ENCODE results near the gene KDM5A. TPM values are rescaled to one million over a fixed set of nuclear protein-coding genes. Genes with fewer than 3 reads are reported as not detected.

The KDM5A gene
- total and polyA plus RNA-seq, 10 donors, result 4.9 to 131 (median 79.3) TPM

DNA sequence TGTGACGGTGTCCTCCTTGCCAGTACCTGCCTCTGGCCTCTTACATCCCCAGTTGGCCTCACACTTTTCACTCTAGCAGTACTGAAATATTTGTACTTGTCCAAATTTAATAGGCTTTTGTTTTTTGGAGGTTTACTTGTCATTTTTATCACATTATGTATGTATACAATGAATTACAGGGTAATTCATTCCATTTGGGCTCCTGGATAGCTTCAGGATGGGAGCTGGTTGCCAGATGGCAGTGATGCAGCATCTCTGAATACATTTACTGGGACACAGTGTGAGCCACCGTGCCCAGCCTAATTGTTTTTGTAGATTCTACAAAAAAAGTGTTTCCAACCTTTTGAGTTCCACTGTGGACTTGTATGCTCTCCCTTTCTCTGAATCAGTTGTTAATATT lies 25.7 kb upstream of the KDM5A start:
- DNase-seq, result no peak
- Histone ChIP-seq H3K4me1 (no peaks in the 10 kb centered on the region), H3K27ac (no peak overlapping the region), H3K4me3 (no peak overlapping the region), H3K27me3 (replicated peaks in 1 of 7) (no peaks in the 10 kb centered on the region), H3K9me3 (no peaks in the 10 kb centered on the region), H3K36me3 (peaks cover 0 to 88% (median 57%) of the 10 kb centered on the region in 6 donors)
- WGBS, 5 donors, result 91 to 94% (median 93%) methylated on average over 2 of the region's 2 CpGs
- TF ChIP-seq POLR2A (IDR thresholded peaks at IDR 0.05) (no peak), POLR2AphosphoS5 (IDR thresholded peaks at IDR 0.05) (no peak)
- TF ChIP-seq, protein P1, sequence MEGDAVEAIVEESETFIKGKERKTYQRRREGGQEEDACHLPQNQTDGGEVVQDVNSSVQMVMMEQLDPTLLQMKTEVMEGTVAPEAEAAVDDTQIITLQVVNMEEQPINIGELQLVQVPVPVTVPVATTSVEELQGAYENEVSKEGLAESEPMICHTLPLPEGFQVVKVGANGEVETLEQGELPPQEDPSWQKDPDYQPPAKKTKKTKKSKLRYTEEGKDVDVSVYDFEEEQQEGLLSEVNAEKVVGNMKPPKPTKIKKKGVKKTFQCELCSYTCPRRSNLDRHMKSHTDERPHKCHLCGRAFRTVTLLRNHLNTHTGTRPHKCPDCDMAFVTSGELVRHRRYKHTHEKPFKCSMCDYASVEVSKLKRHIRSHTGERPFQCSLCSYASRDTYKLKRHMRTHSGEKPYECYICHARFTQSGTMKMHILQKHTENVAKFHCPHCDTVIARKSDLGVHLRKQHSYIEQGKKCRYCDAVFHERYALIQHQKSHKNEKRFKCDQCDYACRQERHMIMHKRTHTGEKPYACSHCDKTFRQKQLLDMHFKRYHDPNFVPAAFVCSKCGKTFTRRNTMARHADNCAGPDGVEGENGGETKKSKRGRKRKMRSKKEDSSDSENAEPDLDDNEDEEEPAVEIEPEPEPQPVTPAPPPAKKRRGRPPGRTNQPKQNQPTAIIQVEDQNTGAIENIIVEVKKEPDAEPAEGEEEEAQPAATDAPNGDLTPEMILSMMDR (IDR thresholded peaks at IDR 0.05 in 8 of 11, conservative IDR thresholded peaks at IDR 0.05 in 3 of 11), result no peak
- intact Hi-C loops (cut with DNase I; ENCODE audit: low total_unique reads), result no loop called here

DNA sequence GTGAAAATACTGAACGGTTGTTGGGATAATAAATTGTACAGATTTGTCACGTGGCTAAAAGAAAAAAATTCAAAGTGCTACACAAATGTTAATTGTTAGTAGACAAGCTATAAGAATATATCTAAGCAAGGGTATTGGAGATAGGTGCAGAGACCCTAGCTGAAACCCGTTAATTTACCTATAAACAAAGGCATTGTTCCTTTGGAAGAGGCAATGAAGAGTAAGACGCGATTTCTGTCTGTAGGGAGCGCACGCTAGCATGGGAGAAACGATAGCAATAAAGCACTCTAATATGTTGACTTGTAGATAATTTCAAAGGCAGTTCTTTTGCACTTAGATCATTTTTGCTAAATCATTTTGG lies 12.9 kb upstream of the KDM5A start:
- TF ChIP-seq, protein P1 (IDR thresholded peaks at IDR 0.05 in 8 of 11, conservative IDR thresholded peaks at IDR 0.05 in 3 of 11), result no peak
- no peak for TF ChIP-seq POLR2AphosphoS5 (IDR thresholded peaks at IDR 0.05)
- TF ChIP-seq POLR2A (IDR thresholded peaks at IDR 0.05), result no peak
- H3K27ac ChIP-seq, result peak overlapping the region in 6 of 8 donors; percentile 55 to 81 (median 76)

DNA sequence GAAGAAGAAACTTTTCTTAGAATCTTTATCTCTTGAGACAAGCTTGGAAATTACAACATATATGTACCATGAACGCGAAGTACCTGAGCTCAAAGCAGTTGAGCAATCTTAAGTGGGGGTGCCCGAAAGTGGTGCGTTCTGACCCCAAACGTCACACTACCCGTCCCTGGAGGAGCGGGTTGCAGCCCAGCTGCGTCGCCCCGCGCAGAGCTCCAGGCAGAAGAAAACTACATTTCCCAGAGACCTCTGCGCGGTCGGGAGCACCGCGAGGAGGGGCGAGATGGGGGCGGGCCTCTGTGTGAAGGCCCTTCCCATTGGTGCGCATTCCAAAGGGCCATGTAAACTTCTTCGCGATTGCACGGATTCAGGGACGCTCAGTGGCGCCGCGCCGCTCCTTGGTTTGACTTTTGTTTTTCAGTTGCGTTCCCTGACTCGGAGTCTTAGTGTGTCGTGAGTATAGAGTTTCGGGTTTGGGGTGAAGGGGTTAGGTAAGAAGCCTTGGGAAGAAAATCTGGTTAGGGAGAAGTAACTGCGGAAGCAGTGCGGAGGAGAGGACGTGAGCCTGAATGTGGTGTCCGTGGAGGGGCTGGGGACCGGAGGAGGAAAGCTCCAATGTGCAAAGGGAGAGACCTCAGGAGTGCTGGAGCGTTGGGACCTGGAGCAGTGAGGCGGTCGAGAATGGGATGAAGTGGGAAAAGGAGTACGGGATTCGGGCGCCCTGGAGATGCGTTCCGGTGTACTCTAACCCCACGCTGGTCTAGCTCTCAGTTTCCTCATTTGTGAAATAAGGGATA lies 12.3 kb upstream of the KDM5A start, which contains the start of gene CCDC77:
Gene CCDC77 (plus strand): TSS at position 410 of the 794 bp plus-strand sequence. CDS start 7,740 bp downstream, outside the sequence.
- H3K4me1 ChIP-seq, result peaks cover 4 to 24% (median 19%) of the 10 kb centered on the region in 6 donors
- peak; percentile 89 to 91 (median 89) for TF ChIP-seq POLR2AphosphoS5 (IDR thresholded peaks at IDR 0.05)
- peak in 1 of 3 donors; percentile 60 for TF ChIP-seq POLR2A (IDR thresholded peaks at IDR 0.05)
- TF ChIP-seq, protein P1 (IDR thresholded peaks at IDR 0.05 in 8 of 11, conservative IDR thresholded peaks at IDR 0.05 in 3 of 11), result peak in 6 of 11 experiments; percentile 40 to 69 (median 54)
- peak within 1 kb of the TSS; percentile 55 to 89 (median 72) for H3K4me3 ChIP-seq
- intact Hi-C loops (cut with DNase I; ENCODE audit: low total_unique reads), result no loop called here
- H3K27me3 ChIP-seq (replicated peaks in 1 of 7), result no peaks in the 10 kb centered on the region
- H3K27ac ChIP-seq, result peak within 1 kb of the TSS; percentile 32 to 81 (median 72)
- DNase-seq, result peak; percentile 94
- H3K36me3 ChIP-seq, result peaks cover 0 to 8% (median 0%) of the 10 kb centered on the region in 6 donors
- H3K9me3 ChIP-seq, result no peaks in the 10 kb centered on the region
- WGBS, 5 donors, result 0 to 1% (median 1%) methylated on average over 43 to 45 of the region's 45 CpGs

More for the DNA sequence above, 12.9 kb upstream of the KDM5A start:
- H3K27me3 ChIP-seq (replicated peaks in 1 of 7), result no peaks in the 10 kb centered on the region
- WGBS, 5 donors, result 0 to 2% (median 1%) methylated on average over 8 of the region's 8 CpGs
- DNase-seq, result no peak
- intact Hi-C loops (cut with DNase I; ENCODE audit: low total_unique reads), result no loop called here
- H3K9me3 ChIP-seq, result no peaks in the 10 kb centered on the region
- peaks cover 0 to 13% (median 0%) of the 10 kb centered on the region in 6 donors for H3K36me3 ChIP-seq
- H3K4me1 ChIP-seq, result peaks cover 4 to 24% (median 19%) of the 10 kb centered on the region in 6 donors
- H3K4me3 ChIP-seq, result peak overlapping the region; percentile 55 to 89 (median 72)

DNA sequence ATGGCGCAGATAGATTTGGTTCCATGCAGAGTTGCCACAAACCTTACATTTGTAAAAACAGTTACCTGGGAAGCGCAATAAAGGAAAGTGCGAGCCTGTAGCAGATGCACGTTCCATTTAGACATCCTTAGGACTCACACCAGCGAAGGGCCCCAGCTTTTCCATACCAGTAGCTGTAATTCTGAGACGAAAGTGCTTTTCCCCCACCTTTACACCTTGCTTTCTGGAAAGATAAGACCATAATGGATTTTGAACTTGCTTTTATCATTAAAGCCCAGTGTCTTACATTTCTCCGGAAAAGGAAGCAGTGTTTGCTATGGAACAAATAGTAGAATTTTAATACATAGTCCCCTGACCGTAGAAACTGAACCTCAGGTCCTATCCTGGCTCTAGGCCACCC lies 11.7 kb upstream of the KDM5A start:
- Histone ChIP-seq H3K36me3 (peaks cover 0 to 2% (median 0%) of the 10 kb centered on the region in 6 donors), H3K27ac (peak overlapping the region in 5 of 8 donors; percentile 71 to 81 (median 80)), H3K4me3 (peak overlapping the region; percentile 55 to 89 (median 72)), H3K27me3 (replicated peaks in 1 of 7) (no peaks in the 10 kb centered on the region), H3K4me1 (peaks cover 4 to 24% (median 19%) of the 10 kb centered on the region in 6 donors), H3K9me3 (no peaks in the 10 kb centered on the region)
- intact Hi-C loops (cut with DNase I; ENCODE audit: low total_unique reads), result no loop called here
- TF ChIP-seq, protein P1 (IDR thresholded peaks at IDR 0.05 in 8 of 11, conservative IDR thresholded peaks at IDR 0.05 in 3 of 11), result no peak
- TF ChIP-seq POLR2A (IDR thresholded peaks at IDR 0.05), result no peak
- DNase-seq, result no peak
- 68 to 73% (median 70%) methylated on average over 8 of the region's 8 CpGs for WGBS, 5 donors

Data from spleen (tissue), 11 donors.